Measurements from ENCODE around the gene KATNAL2. TPM values are rescaled to one million over a fixed set of nuclear protein-coding genes. Genes with fewer than 3 reads are reported as not detected.
"Not testable (repeated sequence)": the region's sequence is repeated elsewhere in the genome, so short reads cannot be mapped to it uniquely, and the experiment has no call there.

KATNAL2 gene
- total RNA-seq, 1 experiment from 2014 or later, result 21.7 TPM

- not testable (repeated sequence) for H3K4me1 ChIP-seq (ENCODE audit: insufficient read depth, low read length); H3K18ac ChIP-seq (ENCODE audit: insufficient read length, low read depth, low read length); H3K23me2 ChIP-seq (ENCODE audit: insufficient read length, low read depth, low read length, poor library complexity, severe bottlenecking); H3K9ac ChIP-seq (ENCODE audit: extremely low read depth, insufficient read length, low read length); H3K4me3 Mint-ChIP-seq; DNase-seq; H2BK120ac ChIP-seq (ENCODE audit: low read depth, low read length, poor library complexity, severe bottlenecking); H3K4me1 Mint-ChIP-seq; H3K9me3 ChIP-seq (ENCODE audit: control insufficient read depth, low read depth, low read length); H2BK12ac ChIP-seq (ENCODE audit: insufficient read length, low read depth, low read length); H3K27ac Mint-ChIP-seq; H3K56ac ChIP-seq (ENCODE audit: insufficient read length, low read depth, low read length); H4K20me1 ChIP-seq (ENCODE audit: control insufficient read depth, insufficient read depth, insufficient read length); H2BK5ac ChIP-seq (ENCODE audit: insufficient read length, low read length); H4K8ac ChIP-seq (replicated peaks; ENCODE audit: insufficient read length, low read depth, low read length); H3K4me2 ChIP-seq (ENCODE audit: insufficient read depth, insufficient read length, low read length); H4K5ac ChIP-seq (ENCODE audit: insufficient read length, low read depth, low read length); H3K27ac ChIP-seq (ENCODE audit: insufficient read length, low read depth, low read length); H2BK20ac ChIP-seq (ENCODE audit: low read depth, low read length, poor library complexity, severe bottlenecking); H3T11ph ChIP-seq (ENCODE audit: low read length); H2BK15ac ChIP-seq (ENCODE audit: low read depth, low read length); H3K79me1 ChIP-seq (ENCODE audit: insufficient read depth, low read depth, low read length, poor library complexity, severe bottlenecking); H2AK5ac ChIP-seq (ENCODE audit: insufficient read length, low read length); H3K79me2 ChIP-seq (ENCODE audit: insufficient read depth, low read length); H3K27me3 ChIP-seq (ENCODE audit: insufficient read depth, low read length); H3K36me3 Mint-ChIP-seq (ENCODE audit: insufficient read depth in 1 of 3, low read depth in 3 of 3); H3K4ac ChIP-seq (ENCODE audit: low read depth, low read length); H2AFZ ChIP-seq (ENCODE audit: low read length); H3K9me3 Mint-ChIP-seq; H4K91ac ChIP-seq (ENCODE audit: insufficient read length, low read depth, low read length); H3K14ac ChIP-seq (ENCODE audit: insufficient read depth, low read length); H3K27me3 Mint-ChIP-seq (ENCODE audit: low read depth); H3K23ac ChIP-seq (ENCODE audit: insufficient read length, low read depth, low read length)
- no CpG with 5 or more reads among the region's 12 CpGs for WGBS (ENCODE audit: extremely low coverage, insufficient read length, low lambda C conversion rate)
Observed at GRCh38 chr18:47030887-47031286, 113.5 kb downstream of the KATNAL2 start.
